Measurements from ENCODE around the gene EVI2A. TPM values are rescaled to one million over a fixed set of nuclear protein-coding genes. Genes with fewer than 3 reads are reported as not detected.

The EVI2A gene, protein sequence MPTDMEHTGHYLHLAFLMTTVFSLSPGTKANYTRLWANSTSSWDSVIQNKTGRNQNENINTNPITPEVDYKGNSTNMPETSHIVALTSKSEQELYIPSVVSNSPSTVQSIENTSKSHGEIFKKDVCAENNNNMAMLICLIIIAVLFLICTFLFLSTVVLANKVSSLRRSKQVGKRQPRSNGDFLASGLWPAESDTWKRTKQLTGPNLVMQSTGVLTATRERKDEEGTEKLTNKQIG
- total RNA-seq = 2.1 and 3.9 TPM in 2 replicates

DNA sequence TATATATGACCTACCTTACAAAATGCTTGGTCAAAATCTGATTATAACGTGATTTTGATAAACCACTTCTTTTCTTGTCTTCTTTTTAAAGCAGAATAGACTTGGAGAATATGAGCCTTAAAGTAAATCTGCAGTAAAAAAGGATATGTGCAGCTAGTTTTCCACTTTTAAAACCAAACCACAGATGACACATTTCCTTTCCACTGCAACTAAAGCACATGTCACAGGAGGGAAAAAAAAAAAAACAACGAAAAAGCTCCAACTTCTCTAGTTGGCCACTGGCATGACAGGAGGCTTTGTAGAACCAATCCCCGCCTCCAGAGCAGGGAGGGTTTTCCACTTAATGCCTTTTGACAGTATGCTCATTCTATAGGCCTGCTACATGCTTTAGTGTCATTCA is at the start of gene EVI2A:
EVI2A (minus strand) TSS at position 142 of the 400 bp plus-strand sequence. CDS start 2,609 bp downstream, outside the sequence.

DNA sequence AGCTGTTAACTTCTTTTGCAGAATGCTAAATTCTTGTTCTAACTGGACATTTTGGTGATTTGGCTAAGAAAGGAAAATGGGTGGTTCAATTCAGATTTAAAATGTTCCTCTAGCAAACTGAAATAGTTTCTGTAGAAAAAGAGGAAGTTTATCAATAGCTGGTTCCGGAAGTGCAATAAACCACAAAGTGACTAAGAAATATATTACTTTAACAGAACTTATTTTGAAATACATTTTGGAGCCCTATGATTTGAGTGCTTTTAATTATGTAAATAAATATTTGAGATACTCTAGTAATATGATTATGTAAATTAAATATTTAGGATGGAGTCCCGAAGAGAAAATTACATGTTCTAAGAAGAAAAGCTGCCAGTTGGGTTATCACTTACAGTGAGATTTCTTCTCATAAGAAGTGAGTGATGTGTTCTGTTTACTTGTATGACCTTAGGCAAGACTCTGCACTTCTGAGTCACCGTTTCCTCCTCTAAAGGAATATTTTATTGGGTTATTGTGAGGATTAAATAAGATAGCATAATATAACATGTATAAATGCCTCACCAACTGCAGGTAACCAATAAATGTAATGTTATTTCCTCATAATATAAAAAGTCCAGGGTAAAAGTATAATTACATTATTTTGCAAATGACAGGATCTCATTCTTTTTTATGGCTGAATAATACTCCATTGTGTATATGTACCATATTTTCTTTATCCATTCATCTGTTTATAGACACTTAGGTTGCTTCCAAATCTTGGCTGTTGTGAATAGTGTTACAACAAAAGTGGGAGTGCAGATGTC is 7.2 kb downstream of the EVI2A start, which contains the start of gene EVI2B:
EVI2B (minus strand) TSS at position 73 of the 800 bp plus-strand sequence. CDS start 8,445 bp downstream, outside the sequence.

GRCh38 chr17:31297090-31297489 is 24.3 kb downstream of the EVI2A start, which contains the start of gene OMG:
Gene OMG (minus strand): TSS chr17:31297239. CDS start chr17:31296331, 908 bp downstream.

Other genes starting within 250 kb of the EVI2A start
- gene NF1, start 226.6 kb downstream of the EVI2A start, total RNA-seq = 13.7 and 16.8 TPM in 2 replicates
- gene OMG, start 24.4 kb downstream of the EVI2A start, total RNA-seq = not detected in 2 replicates
- 0.15 and 0.50 TPM in 2 replicates for gene EVI2B, start 7.6 kb downstream of the EVI2A start, total RNA-seq
- 0.34 and 0.59 TPM in 2 replicates for gene RAB11FIP4, start 70.1 kb upstream of the EVI2A start, total RNA-seq

Data from bronchus fibroblast of lung (primary cell).